Stomach (tissue), 4 donors: Measurements from ENCODE around the gene MYO1B.

Experiments
- CTCF ChIP-seq, 7 experiments: fragments of 450-650 bp in 4 of 7; fragments of 200-600 bp in 3 of 7; sonication (generic) in 3 of 7; IDR thresholded peaks; one replicate each; pipeline ENCODE4 v1.5.1; 2016 to 2019; ENCODE audit warnings: antibody characterized with exemption in 7 of 7, control low read depth in 2 of 7, mild to moderate bottlenecking in 1 of 7
- EP300 ChIP-seq: sonication (generic); formaldehyde crosslinking; IDR thresholded peaks from one replicate; pipeline ENCODE4 v1.6.1; 2017; ENCODE audit warnings: antibody characterized with exemption
- POLR2A ChIP-seq, 4 donors: fragments of 450-650 bp; IDR thresholded peaks; one replicate each; pipeline ENCODE4 v1.6.1; 2016; ENCODE audit warnings: antibody characterized with exemption in 4 of 4, control low read depth in 2 of 4, mild to moderate bottlenecking in 1 of 4, moderate library complexity in 1 of 4
- POLR2AphosphoS5 ChIP-seq, 3 donors: sonication (generic); formaldehyde crosslinking; IDR thresholded peaks; one replicate each; pipeline ENCODE4 v1.6.1; 2016; ENCODE audit warnings: antibody characterized with exemption in 3 of 3

GRCh38 chr2:191226196-191226595 lies 19.0 kb upstream of the MYO1B start:
- no peak for TF ChIP-seq POLR2A (IDR thresholded peaks at IDR 0.05)
- TF ChIP-seq CTCF (IDR thresholded peaks at IDR 0.05): no peak
- no peak for TF ChIP-seq EP300
- no peak for TF ChIP-seq POLR2AphosphoS5 (IDR thresholded peaks at IDR 0.05)
